HepG2 (cell line): ENCODE results near the gene PLA2R1. TPM values are rescaled to one million over a fixed set of nuclear protein-coding genes. Genes with fewer than 3 reads are reported as not detected.

Source experiments
- ATAC-seq: fragments of 200-7000 bp; cut with Tn5 transposase; 3 replicates; pipeline ENCODE4 v1.9.1; 2020; ENCODE audit warnings: mild to moderate bottlenecking, moderate library complexity
- BruUV-seq: library from RNA; stranded (reverse); fragments of 400-500 nt; replicated peaks from 2 replicates; lab custom pipeline; 2021; lab: Mats Ljungman, UMichigan
- CTCF ChIA-PET: fragments of 300-600 bp; formaldehyde crosslinking; extraction: SDS; loops from one replicate; lab custom pipeline; 2021; ENCODE audit warnings: low total read pairs, inconsistent platforms, low intra/inter-chr PET ratio; lab: Yijun Ruan, JAX
- POLR2A ChIA-PET: fragments of 350-600 bp; sonication (Branson Sonifier 250); formaldehyde crosslinking; loops from one replicate; lab custom pipeline; 2020; ENCODE audit warnings: antibody characterized with exemption, inconsistent platforms; lab: Yijun Ruan, JAX
- DNase-seq: peaks from one replicate; pipeline ENCODE4 v3.0.0-alpha.2; 2015; ENCODE audit warnings: low spot score
- FAIRE-seq: peaks from 3 replicates; lab custom pipeline; 2011; peaks lifted over from hg19 to GRCh38; lab: Jason Lieb, UNC
- H2AFZ ChIP-seq: one replicate; pipeline ENCODE4 v1.6.1; 2011; ENCODE audit warnings: low read length, inconsistent platforms
- H3K27ac ChIP-seq: fragments of 300-600 bp; 3 replicates; pipeline ENCODE4 v1.8.0; 2011; ENCODE audit warnings: mixed run types, mild to moderate bottlenecking, mixed read lengths, low read length, inconsistent platforms; ENCODE audit not compliant: insufficient read depth; ENCODE audit errors: extremely low read length
- H3K27me3 ChIP-seq, 2 experiments: fragments of 200-600 bp in 1 of 2; 2 replicates in 1 of 2; 3 replicates in 1 of 2; pipeline versions ENCODE4 v1.6.0 to v1.8.0; 2011; ENCODE audit warnings: low read length in 2 of 2, mild to moderate bottlenecking in 2 of 2, moderate library complexity in 2 of 2, inconsistent platforms in 1 of 2; ENCODE audit not compliant: insufficient read depth in 2 of 2, control insufficient read depth in 1 of 2
- H3K36me3 ChIP-seq, 2 experiments: fragments of 200-600 bp in 1 of 2; replicated peaks in 1 of 2; 2 replicates in 1 of 2; 3 replicates in 1 of 2; pipeline versions ENCODE4 v1.5.1 to v1.8.0; 2011; ENCODE audit warnings: low read length in 2 of 2, inconsistent platforms in 1 of 2; ENCODE audit not compliant: insufficient read depth in 2 of 2, control insufficient read depth in 1 of 2
- H3K4me1 ChIP-seq: 2 replicates; pipeline ENCODE4 v1.5.1; 2012; ENCODE audit warnings: low read length, inconsistent platforms; ENCODE audit not compliant: insufficient read depth
- H3K4me2 ChIP-seq: 2 replicates; pipeline ENCODE4 v1.6.0; 2011; ENCODE audit warnings: low read depth, low read length, inconsistent platforms
- H3K4me3 ChIP-seq, 3 experiments: fragments of 200-600 bp in 1 of 3; sonication (generic), shearing (Covaris generic) in 1 of 3; replicated peaks in 1 of 3; 2 replicates each; pipeline ENCODE4 v1.5.1; 2011 to 2016; ENCODE audit warnings: low read length in 3 of 3, inconsistent platforms in 2 of 3, low read depth in 2 of 3, mild to moderate bottlenecking in 2 of 3, control low read depth in 1 of 3, mixed read lengths in 1 of 3; ENCODE audit not compliant: insufficient read depth in 1 of 3
- H3K79me2 ChIP-seq: one replicate; pipeline ENCODE4 v1.6.1; 2011; ENCODE audit warnings: low read length, inconsistent platforms; ENCODE audit not compliant: insufficient read depth
- H3K9ac ChIP-seq: 2 replicates; pipeline ENCODE4 v1.6.0; 2011; ENCODE audit warnings: mild to moderate bottlenecking, low read depth, low read length, inconsistent platforms; ENCODE audit not compliant: insufficient read depth
- H3K9me3 ChIP-seq: 2 replicates; pipeline ENCODE4 v1.5.1; 2012; ENCODE audit warnings: mild to moderate bottlenecking, low read length
- H4K20me1 ChIP-seq: 2 replicates; pipeline ENCODE4 v1.6.0; 2011; ENCODE audit warnings: inconsistent platforms, mild to moderate bottlenecking, low read length, moderate library complexity; ENCODE audit not compliant: insufficient read depth
- GLMP ChIP-seq: sonication (generic); formaldehyde crosslinking; IDR thresholded peaks from 2 replicates; pipeline ENCODE4 v1.9.0; 2021; ENCODE audit warnings: missing genetic modification reagents, mild to moderate bottlenecking, borderline replicate concordance
- GPN1 ChIP-seq: sonication (generic); formaldehyde crosslinking; IDR thresholded peaks from 2 replicates; pipeline ENCODE4 v1.5.1; 2020; ENCODE audit warnings: missing genetic modification reagents, borderline replicate concordance
- MTF2 ChIP-seq: sonication (generic); formaldehyde crosslinking; IDR thresholded peaks from 2 replicates; pipeline ENCODE4 v1.5.0; 2020; ENCODE audit warnings: missing genetic modification reagents, borderline replicate concordance
- MXD1 ChIP-seq: sonication (generic); formaldehyde crosslinking; IDR thresholded peaks from 2 replicates; pipeline ENCODE4 v1.4.0; 2020; ENCODE audit warnings: mild to moderate bottlenecking, missing genetic modification reagents
- NONO ChIP-seq, 2 experiments: fragments of 450-650 bp in 1 of 2; sonication (generic) in 1 of 2; formaldehyde crosslinking in 1 of 2; IDR thresholded peaks in 1 of 2; conservative IDR thresholded peaks in 1 of 2; 2 replicates each; pipeline versions ENCODE4 v1.6.1 to v1.8.0; 2017 to 2022; ENCODE audit warnings: mild to moderate bottlenecking in 1 of 2, missing genetic modification reagents in 1 of 2, moderate library complexity in 1 of 2
- ZBTB26 ChIP-seq: IDR thresholded peaks from 2 replicates; pipeline ENCODE4 v1.6.1; 2016; ENCODE audit warnings: missing compliant biosample characterization, missing genetic modification reagents, borderline replicate concordance
- ZNF543 ChIP-seq: sonication (generic); formaldehyde crosslinking; IDR thresholded peaks from 2 replicates; pipeline ENCODE4 v1.4.0; 2020; ENCODE audit warnings: mild to moderate bottlenecking, missing genetic modification reagents
- ZNF569 ChIP-seq: sonication (generic); formaldehyde crosslinking; IDR thresholded peaks from 2 replicates; pipeline ENCODE4 v1.5.0; 2020; ENCODE audit warnings: mild to moderate bottlenecking, missing genetic modification reagents, moderate library complexity, borderline replicate concordance
- ZNF570 ChIP-seq: sonication (generic); formaldehyde crosslinking; IDR thresholded peaks from 2 replicates; pipeline ENCODE4 v1.4.0; 2020; ENCODE audit warnings: mild to moderate bottlenecking, missing genetic modification reagents, borderline replicate concordance
- ZNF749 ChIP-seq: sonication (generic); formaldehyde crosslinking; IDR thresholded peaks from 2 replicates; pipeline ENCODE4 v1.8.0; 2022; ENCODE audit warnings: mild to moderate bottlenecking, missing genetic modification reagents, moderate library complexity, borderline replicate concordance
- ZSCAN22 ChIP-seq: sonication (generic); formaldehyde crosslinking; IDR thresholded peaks from 2 replicates; pipeline ENCODE4 v1.4.0; 2020; ENCODE audit warnings: mild to moderate bottlenecking, missing genetic modification reagents
- WGBS: methylation state at CpG from one replicate; pipeline ENCODE4 v1.1.6; 2017; ENCODE audit warnings: low lambda C conversion rate; 5-methylcytosine and 5-hydroxymethylcytosine counted together
- in situ Hi-C: cut with HindIII; loops from 2 replicates; pipeline ENCODE4 v1.10.0; 2017; ENCODE audit warnings: low pct_unique_long_range_greater_than_20kb; ENCODE audit not compliant: extremely low pct_ligation_motif_present
- intact Hi-C: fragments of 100-400 bp; cut with micrococcal nuclease; formaldehyde crosslinking; loops from one replicate; pipeline ENCODE4 v1.10.0; 2022; ENCODE audit not compliant: unreplicated experiment
- polyA plus RNA-seq, 8 experiments: library from polyadenylated mRNA; depleted of rRNA in 3 of 8; stranded (reverse) in 7 of 8; unstranded in 1 of 8; fragments of >200 nt; fragmentation: Illumina TruSeq in 4 of 8; extraction: Trizol in 4 of 8; gene quantifications; 2 replicates each; pipeline versions ENCODE4 v1.2.1 to v1.2.3, GENCODE V29; 2011 to 2016; ENCODE audit warnings: low read depth in 4 of 8, missing spikeins in 1 of 8, mixed read lengths in 1 of 8; ENCODE audit not compliant: insufficient read depth in 1 of 8
- total RNA-seq, 5 experiments: library from RNA; depleted of rRNA; stranded (reverse); fragments of >200 nt; fragmentation: Illumina TruSeq; extraction: Trizol; gene quantifications; 2 replicates each; pipeline ENCODE4 v1.2.3, GENCODE V29; 2016; ENCODE audit warnings: low read depth in 1 of 5

The PLA2R1 gene
- total and polyA plus RNA-seq, 2 of the 13 experiments (the other 11 are each of a cell fraction or from before 2014, with no cell fraction given): not detected

- in situ Hi-C loops (no loop called here), intact Hi-C loops (no loop called here)
- no peak for ATAC-seq
- ChIA-PET POLR2A (no interaction called here), CTCF (no interaction called here)
- H4K20me1 ChIP-seq: no peaks in the 10 kb centered on the region
- H3K9ac ChIP-seq: no peak within 1 kb of the TSS
- WGBS: 94% methylated on average over 68 of the region's 74 CpGs
- H3K4me1 ChIP-seq: peaks cover 42% of the 10 kb centered on the region
- H3K4me2 ChIP-seq: peak within 1 kb of the TSS; percentile 68; the same call in 1 of the 2 replicates
- H3K27me3 ChIP-seq: no peaks in the 10 kb centered on the region; a peak in 1 of 5 replicates
- H3K36me3 ChIP-seq: no peaks in the 10 kb centered on the region
- no TSS peak for BruUV-seq
- H3K27ac ChIP-seq: no peak within 1 kb of the TSS
- H3K79me2 ChIP-seq: no peaks in the 10 kb centered on the region
- H3K9me3 ChIP-seq: no peaks in the 10 kb centered on the region
- no peak for DNase-seq
- no peak for FAIRE-seq
- H3K4me3 ChIP-seq: no peak within 1 kb of the TSS
- H2AFZ ChIP-seq: no peak within 1 kb of the TSS
- TF ChIP-seq NONO (IDR thresholded peaks at IDR 0.05) (no peak), NONO (CRISPR knock-in tag; conservative IDR thresholded peaks at IDR 0.05) (no peak), ZNF543 (CRISPR knock-in tag) (no peak), GPN1 (CRISPR knock-in tag) (no peak), ZNF570 (no peak), MTF2 (CRISPR knock-in tag) (no peak)
Observed at GRCh38 chr2:159904127-159904958, 158.1 kb downstream of the PLA2R1 start, which contains the start of gene LY75. TSS of gene LY75 (minus strand) at chr2:159904756.

- no peak for FAIRE-seq
- Histone ChIP-seq H3K36me3 (no peaks in the 10 kb centered on the region), H4K20me1 (no peaks in the 10 kb centered on the region)
- BruUV-seq: no TSS peak
- no peak for TF ChIP-seq ZNF569 (CRISPR knock-in tag)
- TF ChIP-seq ZNF749 (CRISPR knock-in tag): no peak
- TF ChIP-seq MXD1 (CRISPR knock-in tag): no peak
- no peak for TF ChIP-seq GLMP (CRISPR knock-in tag)
- TF ChIP-seq ZSCAN22 (CRISPR knock-in tag): no peak
- TF ChIP-seq ZBTB26 (CRISPR knock-in tag): no peak
- TF ChIP-seq, all 625 proteins: peak for 0
- whole genome bisulfite sequencing: 81% methylated on average over 16 of the region's 17 CpGs
- intact Hi-C loops: no loop called here
- in situ Hi-C loops: no loop called here
- H3K27me3 ChIP-seq: no peaks in the 10 kb centered on the region; a peak in 1 of 5 replicates
- H3K4me3 ChIP-seq: no peak overlapping the region
- no peaks in the 10 kb centered on the region for H3K9me3 ChIP-seq
- ATAC-seq: no peak
- ChIA-PET POLR2A (no interaction called here), CTCF (no interaction called here)
- peaks cover 42% of the 10 kb centered on the region for H3K4me1 ChIP-seq
- H2AFZ ChIP-seq: no peak overlapping the region
- no peak overlapping the region for H3K4me2 ChIP-seq
- H3K79me2 ChIP-seq: no peaks in the 10 kb centered on the region
- DNase-seq: no peak
- H3K9ac ChIP-seq: no peak overlapping the region
- H3K27ac ChIP-seq: no peak overlapping the region
Observed at GRCh38 chr2:159903443-159904126, 158.8 kb downstream of the PLA2R1 start.
